Progenitor cell of endocrine pancreas (in vitro differentiated cells): Measurements from ENCODE around the gene KRTAP4-16. TPM values are rescaled to one million over a fixed set of nuclear protein-coding genes. Genes with fewer than 3 reads are reported as not detected.
"Not testable (repeated sequence)": the region's sequence is repeated elsewhere in the genome, so short reads cannot be mapped to it uniquely, and the experiment has no call there.

Experiments used
- DNase-seq: peaks from one replicate; pipeline ENCODE4 v3.0.0; 2021; ENCODE audit warnings: low spot score; ENCODE audit not compliant: unreplicated experiment
- H3K27ac Mint-ChIP-seq: 2 replicates; pipeline ENCODE4 v1.8.0; 2021; ENCODE audit warnings: mild to moderate bottlenecking, moderate library complexity, mixed read lengths
- H3K27me3 Mint-ChIP-seq: 2 replicates; pipeline ENCODE4 v1.8.0; 2021; ENCODE audit warnings: mixed read lengths
- H3K36me3 Mint-ChIP-seq: 2 replicates; pipeline ENCODE4 v1.8.0; 2022; ENCODE audit warnings: mixed read lengths; ENCODE audit not compliant: insufficient read depth
- H3K4me1 Mint-ChIP-seq: 2 replicates; pipeline ENCODE4 v1.8.0; 2021; ENCODE audit warnings: low read depth, mixed read lengths
- H3K4me3 Mint-ChIP-seq: 2 replicates; pipeline ENCODE4 v1.8.0; 2021; ENCODE audit warnings: low read depth, mild to moderate bottlenecking, moderate library complexity, mixed read lengths
- H3K9me3 Mint-ChIP-seq: 2 replicates; pipeline ENCODE4 v1.8.0; 2021; ENCODE audit warnings: low read depth, mixed read lengths
- CTCF ChIP-seq: fragments of 200-600 bp; sonication (generic); IDR thresholded peaks from one replicate; pipeline ENCODE4 v1.5.0; 2021; ENCODE audit warnings: antibody characterized with exemption, mild to moderate bottlenecking; ENCODE audit not compliant: unreplicated experiment
- long read RNA-seq: library from polyadenylated mRNA; unstranded; transcript quantifications from one replicate; pipeline ENCODE4 v2.0.0, GENCODE V29; 2020
- total RNA-seq: library from RNA; stranded (reverse); gene quantifications from 2 replicates; pipeline ENCODE4 v1.2.1, GENCODE V29; 2021

Gene KRTAP4-16
- total RNA-seq: not detected in 2 replicates
- long read RNA-seq: 0 reads

DNA sequence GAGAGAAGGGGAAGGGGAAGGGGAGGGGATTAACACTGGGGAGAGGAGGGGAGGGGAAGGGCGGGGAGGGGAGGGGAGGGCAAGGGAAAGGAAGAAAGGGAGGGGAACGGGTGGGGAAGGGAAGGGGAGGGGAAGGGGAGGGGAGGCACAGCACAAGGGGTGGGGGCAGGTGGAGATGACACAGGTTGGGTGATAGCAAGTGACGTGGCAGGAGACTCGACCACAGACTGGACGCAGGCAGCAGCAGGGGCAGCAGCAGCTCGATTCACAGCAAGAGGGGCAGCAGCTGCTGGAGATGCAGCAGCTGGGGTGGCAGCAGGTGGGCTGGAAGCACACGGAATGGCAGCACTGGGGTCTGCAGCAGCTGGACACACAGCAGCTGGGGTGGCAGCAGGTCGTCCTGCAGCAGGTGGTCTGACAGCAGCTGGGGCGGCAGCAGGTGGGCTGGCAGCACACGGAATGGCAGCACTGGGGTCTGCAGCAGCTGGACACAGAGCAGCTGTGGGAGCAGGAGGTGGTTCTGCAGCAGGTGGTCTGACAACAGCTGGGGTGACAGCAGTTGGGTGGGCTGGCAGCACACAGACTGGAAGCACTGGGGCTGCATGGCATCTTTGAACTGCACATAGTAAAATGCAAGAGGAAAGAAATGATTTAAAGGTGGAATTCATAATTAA lies at the start of gene KRTAP4-16:
Gene KRTAP4-16 (minus strand): TSS at position 624 of the 674 bp plus-strand sequence. CDS start 0 bp downstream, at position 624.
- H3K9me3 Mint-ChIP-seq: no peaks in the 10 kb centered on the region
- no peak within 1 kb of the TSS for H3K27ac Mint-ChIP-seq
- TF ChIP-seq CTCF: no peak
- peaks cover 13% of the 10 kb centered on the region for H3K27me3 Mint-ChIP-seq
- DNase-seq: no peak
- H3K4me1 Mint-ChIP-seq: peaks cover 1% of the 10 kb centered on the region
- H3K36me3 Mint-ChIP-seq: no peaks in the 10 kb centered on the region
- no peak within 1 kb of the TSS for H3K4me3 Mint-ChIP-seq

GRCh38 chr17:41151525-41151924 lies 49.5 kb upstream of the KRTAP4-16 start:
- no peaks in the 10 kb centered on the region for H3K36me3 Mint-ChIP-seq
- H3K4me3 Mint-ChIP-seq: no peak overlapping the region
- peaks cover 7% of the 10 kb centered on the region for H3K27me3 Mint-ChIP-seq
- no peak for DNase-seq
- H3K9me3 Mint-ChIP-seq: no peaks in the 10 kb centered on the region
- peaks cover 2% of the 10 kb centered on the region for H3K4me1 Mint-ChIP-seq
- no peak for TF ChIP-seq CTCF
- no peak overlapping the region for H3K27ac Mint-ChIP-seq

GRCh38 chr17:41150026-41150425 lies 48.0 kb upstream of the KRTAP4-16 start:
- Mint-ChIP-seq H3K4me1 (peaks cover 2% of the 10 kb centered on the region), H3K27ac (no peak overlapping the region), H3K4me3 (no peak overlapping the region), H3K27me3 (peaks cover 7% of the 10 kb centered on the region), H3K36me3 (no peaks in the 10 kb centered on the region), H3K9me3 (no peaks in the 10 kb centered on the region)
- no peak for DNase-seq
- TF ChIP-seq CTCF: no peak

GRCh38 chr17:41149652-41149985 lies 47.6 kb upstream of the KRTAP4-16 start, which contains the start of gene KRTAP4-5:
Gene KRTAP4-5 (minus strand): TSS chr17:41149825. CDS start chr17:41149767, 58 bp downstream.
- DNase-seq: no peak
- Mint-ChIP-seq H3K36me3 (no peaks in the 10 kb centered on the region), H3K4me1 (peaks cover 2% of the 10 kb centered on the region), H3K4me3 (no peak within 1 kb of the TSS), H3K27ac (no peak within 1 kb of the TSS), H3K27me3 (peaks cover 7% of the 10 kb centered on the region), H3K9me3 (no peaks in the 10 kb centered on the region)
- TF ChIP-seq CTCF: no peak

DNA sequence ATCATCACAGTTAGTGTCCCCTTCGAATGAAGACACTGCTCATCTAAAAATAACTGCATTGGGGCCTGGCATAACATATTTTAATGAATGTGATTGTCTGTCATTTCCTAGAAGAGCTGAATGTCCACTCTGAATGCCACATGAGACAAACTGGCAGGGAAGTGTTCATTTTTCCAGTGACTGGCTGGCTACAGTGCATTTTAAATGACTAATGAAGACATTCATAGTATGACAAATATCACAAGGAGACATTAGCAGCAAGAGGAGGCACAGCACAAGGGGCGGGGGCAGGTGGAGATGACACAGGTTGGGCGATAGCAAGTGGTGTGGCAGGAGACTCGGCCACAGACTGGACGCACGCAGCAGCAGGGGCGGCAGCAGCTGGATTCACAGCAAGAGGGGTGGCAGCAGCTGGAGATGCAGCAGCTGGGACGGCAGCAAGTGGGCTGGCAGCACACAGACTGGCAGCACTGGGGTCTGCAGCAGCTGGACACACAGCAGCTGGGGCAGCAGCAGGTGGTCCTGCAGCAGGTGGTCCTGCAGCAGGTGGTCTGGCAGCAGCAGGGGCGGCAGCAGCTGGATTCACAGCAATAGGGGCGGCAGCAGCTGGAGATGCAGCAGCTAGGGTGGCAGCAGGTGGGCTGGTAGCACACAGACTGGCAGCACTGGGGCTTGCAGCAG lies 47.1 kb upstream of the KRTAP4-16 start:
- H3K27me3 Mint-ChIP-seq, H3K4me3 Mint-ChIP-seq, H3K36me3 Mint-ChIP-seq, H3K27ac Mint-ChIP-seq, DNase-seq, H3K9me3 Mint-ChIP-seq, H3K4me1 Mint-ChIP-seq: not testable (repeated sequence)
